PC-3 (cell line): ENCODE data around the gene TMPRSS13. TPM values are rescaled to one million over a fixed set of nuclear protein-coding genes. Genes with fewer than 3 reads are reported as not detected.
"Not testable (repeated sequence)": the region's sequence is repeated elsewhere in the genome, so short reads cannot be mapped to it uniquely, and the experiment has no call there.

ENCODE experiments used
- ATAC-seq: fragments of 200-7000 bp; cut with Tn5 transposase; 2 replicates; pipeline ENCODE4 v1.9.1; 2020; ENCODE audit warnings: mild to moderate bottlenecking, moderate library complexity
- BruUV-seq: library from RNA; stranded (reverse); fragments of 400-500 nt; replicated peaks from 2 replicates; lab custom pipeline; 2021; lab: Mats Ljungman, UMichigan
- CTCF ChIA-PET: fragments of 300-600 bp; sonication (Branson Sonifier 250); formaldehyde crosslinking; loops from one replicate; lab custom pipeline; 2022; ENCODE audit warnings: antibody characterized with exemption; lab: Charles Lee
- POLR2A ChIA-PET: fragments of 300-600 bp; sonication (Branson Sonifier 250); formaldehyde crosslinking; loops from one replicate; lab custom pipeline; 2022; ENCODE audit warnings: antibody characterized with exemption; ENCODE audit not compliant: unreplicated experiment; lab: Charles Lee
- DNase-seq: peaks from one replicate; pipeline ENCODE4 v3.0.0-alpha.2; 2015
- H2AFZ ChIP-seq: fragments of 300-600 bp; sonication (generic); 2 replicates; pipeline ENCODE4 v1.6.0; 2016; ENCODE audit warnings: antibody characterized with exemption, low read length
- H3F3A ChIP-seq: fragments of 300-600 bp; sonication (generic); one replicate; pipeline ENCODE4 v1.6.0; 2017; ENCODE audit warnings: antibody characterized with exemption, low read length, control low read depth, mild to moderate bottlenecking; ENCODE audit not compliant: unreplicated experiment
- H3K27ac ChIP-seq: fragments of 300-600 bp; sonication (generic); 2 replicates; pipeline ENCODE4 v1.5.1; 2016; ENCODE audit warnings: mild to moderate bottlenecking, low read length
- H3K27me3 ChIP-seq: fragments of 300-600 bp; sonication (generic); 2 replicates; pipeline ENCODE4 v1.6.1; 2016; ENCODE audit warnings: low read length, mixed read lengths
- H3K36me3 ChIP-seq: fragments of 300-600 bp; sonication (generic); 2 replicates; pipeline ENCODE4 v1.6.1; 2016; ENCODE audit warnings: low read depth, mixed run types, low read length, mixed read lengths
- H3K4me1 ChIP-seq: fragments of 300-600 bp; sonication (generic); 2 replicates; pipeline ENCODE4 v1.5.1; 2016; ENCODE audit warnings: low read length; ENCODE audit not compliant: insufficient read depth
- H3K4me2 ChIP-seq: fragments of 300-600 bp; sonication (generic); 2 replicates; pipeline ENCODE4 v1.6.0; 2016; ENCODE audit warnings: low read length
- H3K4me3 ChIP-seq: fragments of 300-600 bp; sonication (generic); 2 replicates; pipeline ENCODE4 v1.5.1; 2016; ENCODE audit warnings: mild to moderate bottlenecking, low read length, mixed read lengths
- H3K79me2 ChIP-seq: fragments of 300-600 bp; sonication (generic); 2 replicates; pipeline ENCODE4 v1.6.1; 2017; ENCODE audit warnings: low read length, mixed read lengths
- H3K9ac ChIP-seq: fragments of 300-600 bp; sonication (generic); 2 replicates; pipeline ENCODE4 v1.6.0; 2016; ENCODE audit warnings: mild to moderate bottlenecking, low read length
- H3K9me2 ChIP-seq: fragments of 300-600 bp; sonication (generic); replicated peaks from 2 replicates; pipeline ENCODE4 v1.6.1; 2016; ENCODE audit warnings: mixed run types, low read length, mixed read lengths
- H3K9me3 ChIP-seq: fragments of 300-600 bp; sonication (generic); 2 replicates; pipeline ENCODE4 v1.6.1; 2016; ENCODE audit warnings: low read length, mixed read lengths
- H4K20me1 ChIP-seq: fragments of 300-600 bp; sonication (generic); 2 replicates; pipeline ENCODE4 v1.6.1; 2016; ENCODE audit warnings: low read length, mixed read lengths
- CTCF ChIP-seq: fragments of 300-600 bp; sonication (generic); conservative IDR thresholded peaks from 2 replicates; pipeline ENCODE4 v1.5.1; 2017; ENCODE audit warnings: antibody characterized with exemption, low read depth, mild to moderate bottlenecking, low read length
- EZH2 ChIP-seq: fragments of 300-600 bp; sonication (generic); IDR thresholded peaks from one replicate; pipeline ENCODE4 v1.6.1; 2017; ENCODE audit warnings: antibody characterized with exemption, mild to moderate bottlenecking, low read length; ENCODE audit not compliant: unreplicated experiment
- EZH2phosphoT487 ChIP-seq: fragments of 300-600 bp; sonication (generic); IDR thresholded peaks from 2 replicates; pipeline ENCODE4 v1.6.1; 2018; ENCODE audit warnings: mild to moderate bottlenecking, antibody characterized with exemption, low read length, borderline replicate concordance
- intact Hi-C: fragments of 100-400 bp; cut with micrococcal nuclease; formaldehyde crosslinking; loops from 2 replicates; pipeline ENCODE4 v1.9.0; 2023
- total RNA-seq: library from RNA; depleted of rRNA; stranded (reverse); fragments of >200 nt; gene quantifications from 2 replicates; pipeline ENCODE4 v1.2.3, GENCODE V29; 2014

The TMPRSS13 gene
- total RNA-seq, 1 experiment from 2014 or later = 2.9 TPM

GRCh38 chr11:117929916-117930570, 841 bp upstream of the TMPRSS13 start:
- CTCF ChIA-PET = no interaction called here
- H3K4me1 ChIP-seq = peaks cover 15% of the 10 kb centered on the region
- intact Hi-C loops = no loop called here

DNA sequence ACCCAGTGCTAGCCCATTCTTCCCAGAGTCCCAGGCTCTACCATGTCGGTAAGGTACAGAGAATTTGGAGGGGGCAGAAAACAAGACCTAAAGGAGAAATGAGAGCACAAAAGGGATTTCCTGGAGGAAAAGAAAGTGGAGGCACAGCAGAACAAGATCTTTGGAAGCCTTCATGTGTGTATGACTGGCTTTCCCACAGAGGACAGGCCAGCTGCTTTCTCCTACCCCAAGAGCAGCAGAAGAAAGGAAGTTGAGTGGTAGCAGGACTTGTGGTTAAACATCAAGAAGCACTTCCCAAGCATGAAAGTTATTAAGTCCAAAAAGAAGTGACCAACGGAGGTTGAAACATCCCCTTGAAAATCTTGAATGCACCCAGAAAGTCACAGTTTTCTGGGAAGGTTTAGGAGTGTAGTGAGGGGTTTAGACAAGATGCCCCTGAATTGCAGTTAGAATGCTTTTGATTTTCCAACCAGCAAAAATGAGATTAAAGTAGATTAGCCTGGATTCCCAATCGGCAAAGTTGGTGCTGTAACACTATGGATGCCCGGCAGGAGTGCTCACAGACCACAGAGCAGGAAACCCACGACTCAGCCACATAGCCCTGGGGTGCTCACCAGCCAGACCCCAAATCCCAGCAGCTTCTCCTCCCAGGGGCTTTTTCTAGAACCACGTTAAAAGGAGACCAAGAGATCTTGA, 608 bp downstream of the TMPRSS13 start:
- peaks cover 39% of the 10 kb centered on the region for H3K27me3 ChIP-seq
- ATAC-seq (no peak), DNase-seq (no peak)
- intact Hi-C loops = no loop called here
- peaks cover 15% of the 10 kb centered on the region for H3K4me1 ChIP-seq
- no peak overlapping the region for H3K9ac ChIP-seq
- CTCF ChIA-PET = no interaction called here
- no peaks in the 10 kb centered on the region for H3K36me3 ChIP-seq
- no peak for TF ChIP-seq EZH2
- TF ChIP-seq CTCF = peak; percentile 48
- no peak for TF ChIP-seq EZH2phosphoT487
- H3K79me2 ChIP-seq = no peaks in the 10 kb centered on the region
- BruUV-seq = no TSS peak
- no peak overlapping the region for H3K27ac ChIP-seq
- POLR2A ChIA-PET = no interaction called here
- H4K20me1 ChIP-seq = no peaks in the 10 kb centered on the region
- no peaks in the 10 kb centered on the region for H3K9me2 ChIP-seq
- H2AFZ ChIP-seq = peak overlapping the region; percentile 74
- H3K4me3 ChIP-seq = peak overlapping the region; percentile 52; the same call in 1 of the 2 replicates
- H3K4me2 ChIP-seq = peak overlapping the region; percentile 80
- H3K9me3 ChIP-seq = no peaks in the 10 kb centered on the region
- H3F3A ChIP-seq = no peaks in the 10 kb centered on the region

More at GRCh38 chr11:117929916-117930570, 841 bp upstream of the TMPRSS13 start:
- H3K9ac ChIP-seq = no peak overlapping the region
- no peaks in the 10 kb centered on the region for H4K20me1 ChIP-seq
- H3K27me3 ChIP-seq = peaks cover 42% of the 10 kb centered on the region
- H3K4me3 ChIP-seq = peak overlapping the region; percentile 52; the same call in 1 of the 2 replicates
- no peaks in the 10 kb centered on the region for H3K36me3 ChIP-seq
- H3K9me3 ChIP-seq = no peaks in the 10 kb centered on the region
- no peak for ATAC-seq
- no peaks in the 10 kb centered on the region for H3K79me2 ChIP-seq
- H3K9me2 ChIP-seq = no peaks in the 10 kb centered on the region
- H2AFZ ChIP-seq = no peak overlapping the region
- POLR2A ChIA-PET = no interaction called here
- H3K27ac ChIP-seq = no peak overlapping the region
- no peak for DNase-seq
- no peaks in the 10 kb centered on the region for H3F3A ChIP-seq
- H3K4me2 ChIP-seq = peak overlapping the region; percentile 80
- TF ChIP-seq EZH2phosphoT487 (no peak), EZH2 (no peak), CTCF (no peak)
- BruUV-seq = no TSS peak

GRCh38 chr11:117927926-117928325, 1.3 kb downstream of the TMPRSS13 start:
- H3K36me3 ChIP-seq = no peaks in the 10 kb centered on the region
- CTCF ChIA-PET = no interaction called here
- no peak overlapping the region for H3K4me3 ChIP-seq
- H3K9ac ChIP-seq = no peak overlapping the region
- intact Hi-C loops = no loop called here
- ATAC-seq (no peak), DNase-seq (no peak)
- no peaks in the 10 kb centered on the region for H3K9me2 ChIP-seq
- no peaks in the 10 kb centered on the region for H3K9me3 ChIP-seq
- POLR2A ChIA-PET = no interaction called here
- H2AFZ ChIP-seq = no peak overlapping the region
- H3K4me2 ChIP-seq = no peak overlapping the region
- H3K27ac ChIP-seq = no peak overlapping the region
- peaks cover 15% of the 10 kb centered on the region for H3K4me1 ChIP-seq
- H3K27me3 ChIP-seq = peaks cover 39% of the 10 kb centered on the region
- H3K79me2 ChIP-seq = no peaks in the 10 kb centered on the region
- TF ChIP-seq EZH2 = no peak
- no peak for TF ChIP-seq EZH2phosphoT487
- TF ChIP-seq CTCF = no peak
- no peaks in the 10 kb centered on the region for H4K20me1 ChIP-seq
- H3F3A ChIP-seq = no peaks in the 10 kb centered on the region
- no TSS peak for BruUV-seq

- H3K27ac ChIP-seq, H3K9me2 ChIP-seq, H3K9ac ChIP-seq, H3K4me3 ChIP-seq, CTCF ChIA-PET, H3K4me2 ChIP-seq, H3K36me3 ChIP-seq, H3F3A ChIP-seq, POLR2A ChIA-PET, H4K20me1 ChIP-seq, H3K79me2 ChIP-seq, intact Hi-C loops, ATAC-seq, H3K9me3 ChIP-seq, H2AFZ ChIP-seq, DNase-seq, BruUV-seq: not testable (repeated sequence)
- H3K4me1 ChIP-seq = peaks cover 15% of the 10 kb centered on the region
- H3K27me3 ChIP-seq = peaks cover 50% of the 10 kb centered on the region
Measured at GRCh38 chr11:117926166-117926565, 3.0 kb downstream of the TMPRSS13 start.
